GM18502 (cell line): ENCODE results near the gene SLC43A2.
A peak's percentile ranks its signal among the peaks of the same experiment; 100 is the strongest.
"Not testable (repeated sequence)": the region's sequence is repeated elsewhere in the genome, so short reads cannot be mapped to it uniquely, and the experiment has no call there.

Experiments used
- ATAC-seq: cut with Tn5 transposase; IDR thresholded peaks from one replicate; pipeline ENCODE4 v1.9.1; 2021; ENCODE audit warnings: mild to moderate bottlenecking; ENCODE audit not compliant: unreplicated experiment, poor library complexity

The SLC43A2 gene

DNA sequence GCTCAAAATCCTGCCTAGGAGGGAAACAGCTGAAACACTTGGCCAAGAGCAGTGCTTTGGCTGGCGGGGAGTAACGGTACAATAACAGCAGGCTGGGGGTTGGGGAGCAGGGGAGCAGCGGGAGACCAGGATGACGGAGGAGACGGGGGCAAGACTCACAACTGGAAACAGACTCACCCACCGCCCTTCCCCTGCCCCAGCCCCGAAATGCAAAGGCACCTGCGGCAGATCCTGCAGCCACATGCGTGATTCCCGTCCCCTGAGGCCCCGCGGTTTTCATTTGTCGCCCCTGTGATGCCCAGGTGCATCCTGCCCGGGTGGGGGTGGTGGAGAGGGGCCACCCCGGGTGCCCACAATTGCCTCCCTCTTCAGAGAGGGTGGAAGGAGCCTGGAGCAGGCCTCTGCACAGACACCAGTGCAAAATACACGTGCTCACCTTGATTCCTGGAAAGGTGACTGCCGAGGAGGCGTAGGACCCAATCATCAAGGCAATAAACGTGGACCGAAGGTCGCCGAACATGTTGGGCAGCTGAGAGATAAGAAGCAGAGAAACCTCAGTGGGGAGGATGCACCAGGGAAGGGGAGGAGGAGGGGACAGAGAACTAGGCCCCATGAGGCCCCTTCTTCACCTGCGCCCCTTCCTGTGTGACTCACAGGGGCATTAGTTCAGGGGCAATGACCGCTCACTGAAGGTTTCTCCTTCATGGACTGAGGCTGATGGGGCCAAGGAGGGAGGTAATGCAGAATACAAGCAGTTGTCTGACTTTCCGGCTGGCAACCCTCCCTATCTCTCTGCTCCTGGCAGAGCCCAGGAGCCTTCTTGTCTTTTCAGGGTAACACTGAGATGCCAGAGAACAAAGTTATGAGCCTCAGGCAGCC, 35.6 kb downstream of the SLC43A2 start:
- ATAC-seq: peak; percentile 69

DNA sequence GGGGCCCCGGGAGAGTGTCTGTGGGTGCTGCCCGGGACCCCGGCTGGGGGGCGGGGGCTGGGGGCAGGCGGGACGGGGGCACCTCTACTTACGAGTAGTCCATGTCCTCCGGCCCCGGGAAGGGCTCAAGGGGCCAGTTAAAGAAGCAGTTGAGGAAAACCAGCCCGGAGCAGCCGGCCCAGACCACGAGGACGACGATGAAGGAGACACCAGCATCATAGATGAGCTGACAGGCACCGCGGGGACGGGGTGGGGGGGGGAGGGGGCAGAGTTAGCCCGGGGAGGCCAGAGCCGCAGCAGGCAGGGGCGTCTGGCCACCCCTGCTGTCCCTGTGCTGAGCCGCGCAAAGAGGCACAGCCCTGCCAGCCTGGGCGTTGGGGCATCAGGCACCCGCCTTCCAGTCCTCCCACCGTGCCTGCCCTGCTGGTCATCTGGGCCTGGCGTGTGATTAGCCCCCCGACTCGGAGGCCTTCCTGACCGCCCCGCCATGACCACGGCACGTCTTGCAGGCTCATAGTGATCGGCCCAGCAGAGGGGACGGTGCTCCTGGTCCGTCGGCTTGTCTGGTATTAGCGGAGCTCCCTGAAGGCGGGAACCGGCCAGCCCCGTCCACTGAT, 37.1 kb downstream of the SLC43A2 start:
- ATAC-seq: no peak

DNA sequence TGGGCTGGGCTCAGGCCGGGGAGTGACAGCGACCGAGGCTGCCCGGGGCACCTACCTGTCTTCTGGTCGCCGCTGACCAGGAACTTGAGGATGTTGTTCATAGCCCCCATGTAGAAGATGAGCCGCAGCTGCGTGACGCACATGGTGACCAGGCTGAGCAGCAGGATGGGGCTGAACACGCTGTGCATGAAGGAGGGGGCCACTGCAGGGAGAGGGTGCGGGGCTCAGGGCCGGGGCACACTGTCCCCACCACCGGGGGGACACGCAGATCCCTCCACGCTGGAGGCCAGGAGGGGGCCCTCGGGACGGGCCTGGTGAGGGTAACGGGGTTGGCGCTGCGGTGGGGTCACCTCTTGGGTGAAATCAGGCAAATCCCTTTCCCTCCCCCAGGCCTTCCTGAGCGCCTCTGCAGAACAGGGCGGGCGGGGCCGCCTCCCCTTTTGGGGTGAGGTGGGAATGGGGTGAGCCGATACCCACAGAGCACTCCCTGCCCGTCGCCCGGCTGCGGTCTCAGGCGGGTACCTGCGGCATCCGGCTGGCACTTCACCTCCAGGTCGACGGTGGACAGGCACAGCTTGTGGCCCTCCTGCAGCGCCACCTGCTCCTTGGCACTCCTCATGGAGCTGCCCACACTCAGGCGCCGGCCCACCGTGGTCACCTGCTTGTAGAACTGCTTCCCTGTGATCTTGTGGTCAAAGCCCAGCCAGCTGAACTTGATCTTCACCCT, 37.7 kb downstream of the SLC43A2 start:
- no peak for ATAC-seq

DNA sequence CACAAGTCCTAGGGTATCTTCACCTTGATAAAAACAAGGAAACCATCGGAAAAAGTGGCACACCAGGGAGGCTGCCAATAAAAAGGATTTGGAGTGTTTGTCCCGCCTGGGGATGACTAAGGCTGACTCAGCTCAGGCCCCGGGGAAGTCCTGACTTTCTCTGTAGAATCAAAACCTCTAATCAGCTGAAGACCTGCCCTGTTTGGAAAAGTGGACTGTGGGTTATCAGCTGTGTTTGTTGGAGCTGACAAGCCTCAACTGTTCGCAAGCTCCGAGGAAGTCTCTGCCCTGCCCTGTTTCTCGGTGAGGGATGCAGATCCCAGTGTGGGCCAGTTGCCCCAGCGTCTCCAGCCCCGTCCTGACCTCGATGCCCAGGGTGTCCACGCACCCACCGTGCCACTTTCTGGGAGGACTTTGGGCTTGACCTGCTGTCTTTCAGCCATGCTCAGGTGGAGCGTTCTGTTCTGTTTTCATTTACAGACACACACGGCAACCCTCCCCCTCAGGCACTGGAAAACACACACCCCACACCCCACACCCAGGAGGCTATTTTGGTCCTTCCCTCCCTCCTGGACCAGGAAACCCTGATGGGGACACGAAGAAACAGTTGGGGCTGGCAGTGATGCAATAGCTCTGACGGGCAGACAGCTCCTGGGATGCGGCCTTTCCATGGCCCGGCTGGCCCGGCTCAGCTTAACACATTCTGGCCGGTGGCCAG, 38.4 kb downstream of the SLC43A2 start:
- ATAC-seq: no peak

DNA sequence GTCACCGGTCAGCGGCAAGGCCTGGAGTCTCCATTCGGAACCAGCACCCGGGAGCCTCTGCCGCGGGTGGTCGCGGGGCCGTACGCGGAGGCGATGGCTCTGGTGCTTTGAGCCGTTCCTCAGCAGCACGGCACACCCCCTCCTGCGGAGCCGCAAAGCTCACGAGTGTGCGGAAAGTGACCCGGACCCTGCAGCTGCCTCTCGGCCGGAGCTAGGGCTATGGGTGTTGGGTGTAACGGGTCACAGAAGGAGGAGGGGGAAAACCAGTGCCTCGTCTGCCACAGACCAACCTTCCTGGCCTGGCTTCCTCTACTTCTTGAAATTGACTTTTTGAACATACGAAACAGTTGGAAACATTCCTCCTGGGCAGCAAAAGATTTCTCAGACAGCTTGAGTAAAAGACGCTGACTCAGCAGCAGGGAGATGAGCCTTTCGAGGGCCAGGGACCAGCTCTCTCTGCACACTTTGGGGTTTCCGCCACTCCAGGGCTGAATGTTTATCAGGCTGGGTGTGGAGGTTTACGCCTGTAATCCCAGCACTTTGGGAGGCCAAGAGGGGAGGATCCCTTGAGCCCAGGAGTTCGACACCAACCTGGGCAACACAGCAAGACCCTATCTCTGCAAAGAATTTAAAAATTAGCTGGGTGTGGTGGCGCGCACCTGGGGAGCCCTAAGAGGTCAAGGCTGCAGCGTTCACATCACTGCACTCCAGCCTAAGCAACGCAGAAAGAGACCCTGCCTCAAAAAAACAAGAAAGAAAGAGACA, 39.6 kb downstream of the SLC43A2 start:
- no peak for ATAC-seq

DNA sequence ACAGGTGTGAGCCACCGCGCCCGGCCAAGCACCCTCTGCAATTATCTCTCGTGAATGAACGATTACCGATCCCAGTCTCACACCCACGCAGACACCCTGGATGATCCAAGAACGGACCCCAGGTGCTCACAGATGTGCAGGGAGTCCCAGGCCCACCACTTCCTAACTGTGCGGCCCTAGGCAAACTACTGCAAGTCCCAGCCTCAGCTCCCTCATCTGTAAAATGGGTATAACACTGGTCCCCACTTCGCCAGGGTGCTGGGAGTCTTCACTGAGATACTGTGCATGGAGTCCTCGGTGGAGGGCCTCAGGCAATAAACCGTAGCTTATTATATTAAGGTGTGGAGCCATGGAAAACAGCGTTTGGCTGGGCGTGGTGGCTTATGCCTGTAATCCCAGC, 44.5 kb downstream of the SLC43A2 start:
- ATAC-seq: no peak

DNA sequence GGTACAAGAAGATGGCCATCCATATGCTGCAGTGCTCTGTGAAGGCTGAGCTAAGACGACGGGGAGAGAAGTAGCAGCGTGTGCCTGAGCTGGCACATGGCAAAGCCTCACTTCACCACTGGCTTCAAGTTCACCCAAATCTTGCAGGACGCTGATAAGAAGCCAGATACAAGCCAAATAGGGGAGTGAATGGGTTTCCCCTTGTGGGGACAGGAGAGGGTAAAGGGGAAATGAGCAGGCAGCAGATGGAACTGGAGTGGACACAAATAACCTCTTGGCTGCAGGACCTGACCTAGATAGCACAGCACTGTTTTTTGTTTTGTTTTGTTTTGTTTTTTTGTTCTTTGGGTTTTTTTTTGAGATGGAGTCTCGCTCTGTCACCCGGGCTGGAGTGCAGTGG, 45.1 kb downstream of the SLC43A2 start:
- ATAC-seq: no peak

DNA sequence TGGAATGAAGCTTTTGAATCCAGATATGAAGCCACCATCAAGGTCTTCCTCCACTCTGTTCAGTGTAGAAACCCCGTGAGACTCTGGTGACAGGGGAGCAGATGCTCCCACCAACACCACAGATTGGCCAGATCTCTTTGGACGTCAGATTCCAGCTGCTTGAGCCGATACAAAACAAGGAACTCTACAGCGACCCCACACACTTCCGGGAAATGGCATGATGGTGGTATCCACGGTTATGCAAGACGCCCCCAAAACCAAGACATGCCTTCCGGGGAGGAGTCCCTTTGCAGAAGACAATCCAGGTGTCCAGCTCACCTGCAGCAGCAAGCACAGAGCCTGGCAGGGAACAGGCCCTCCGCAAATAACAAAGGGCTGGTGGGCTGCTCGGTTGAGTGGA, 46.3 kb downstream of the SLC43A2 start:
- ATAC-seq: no peak

DNA sequence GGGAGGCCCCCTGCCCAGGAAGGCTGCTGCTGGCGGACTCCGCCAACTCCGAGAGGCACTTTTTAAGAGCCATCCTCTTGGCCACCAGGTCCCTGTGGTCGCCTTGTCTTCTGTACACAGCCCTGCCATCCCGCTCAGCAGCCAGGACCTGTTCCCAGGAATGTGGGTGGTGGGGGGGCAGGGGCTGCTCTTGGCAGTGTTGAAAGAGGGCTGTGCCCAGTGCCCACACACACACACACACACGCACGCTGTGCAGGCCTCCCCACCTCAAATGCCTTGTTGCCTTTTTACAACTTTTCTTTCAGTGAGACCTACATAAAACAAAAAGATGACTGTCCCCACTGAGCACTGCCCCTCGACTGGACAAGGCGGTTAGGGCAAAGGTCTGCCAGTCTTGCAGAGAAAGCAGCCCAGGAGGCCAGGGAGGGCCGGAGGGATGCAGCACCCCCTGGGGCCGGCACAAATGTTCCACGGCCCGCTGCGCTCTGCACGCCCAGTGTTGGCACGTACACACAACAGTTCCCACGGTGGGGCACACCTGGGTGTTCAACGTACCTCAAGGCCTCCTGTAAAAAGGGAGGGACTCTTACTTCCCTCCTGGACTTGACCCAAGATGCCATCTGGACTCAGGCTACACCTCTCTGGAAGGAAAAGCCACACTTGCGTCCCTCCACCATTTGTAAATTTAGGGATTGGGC, 47.5 kb downstream of the SLC43A2 start:
- ATAC-seq: no peak

DNA sequence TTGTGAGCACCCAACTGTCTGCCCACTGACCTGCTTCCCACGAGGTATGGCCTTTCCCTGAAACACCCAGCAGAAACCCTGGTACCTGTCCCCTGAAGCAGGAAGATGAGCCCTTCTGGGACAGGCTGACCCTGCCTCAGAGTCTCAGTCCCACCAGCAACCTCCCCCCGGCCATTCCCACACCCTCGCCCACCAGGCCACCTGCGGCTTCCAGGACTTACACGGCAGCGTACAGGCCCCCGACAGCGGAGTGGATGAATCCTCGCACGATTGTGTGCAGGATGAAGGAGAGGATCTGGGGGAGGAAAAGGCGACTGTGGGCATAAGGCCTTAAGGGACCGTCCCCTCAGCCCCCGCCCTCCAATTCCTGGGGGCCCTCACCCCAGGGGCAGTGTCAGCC, 50.6 kb downstream of the SLC43A2 start:
- no peak for ATAC-seq

DNA sequence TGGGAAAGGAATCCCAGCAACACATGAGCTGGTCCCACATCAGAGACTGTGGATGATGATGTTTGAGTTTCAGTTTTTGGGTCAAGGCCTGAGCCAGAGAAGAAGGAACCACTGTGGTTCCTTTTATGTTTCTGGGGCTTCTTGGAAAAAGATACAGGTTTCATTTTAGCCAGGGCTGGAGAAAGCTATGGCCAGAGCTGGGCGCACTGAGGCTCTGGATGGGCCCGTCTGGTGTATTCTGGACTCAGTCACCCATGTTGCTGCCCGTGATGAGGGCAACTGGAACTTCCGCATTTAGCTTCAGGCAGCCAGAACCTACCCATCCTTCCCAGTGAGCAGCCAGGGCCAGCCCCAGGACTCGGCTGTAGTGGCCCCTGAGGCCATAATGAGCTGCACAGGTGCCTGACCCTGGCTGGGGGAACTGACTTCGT, 51.0 kb downstream of the SLC43A2 start:
- no peak for ATAC-seq

DNA sequence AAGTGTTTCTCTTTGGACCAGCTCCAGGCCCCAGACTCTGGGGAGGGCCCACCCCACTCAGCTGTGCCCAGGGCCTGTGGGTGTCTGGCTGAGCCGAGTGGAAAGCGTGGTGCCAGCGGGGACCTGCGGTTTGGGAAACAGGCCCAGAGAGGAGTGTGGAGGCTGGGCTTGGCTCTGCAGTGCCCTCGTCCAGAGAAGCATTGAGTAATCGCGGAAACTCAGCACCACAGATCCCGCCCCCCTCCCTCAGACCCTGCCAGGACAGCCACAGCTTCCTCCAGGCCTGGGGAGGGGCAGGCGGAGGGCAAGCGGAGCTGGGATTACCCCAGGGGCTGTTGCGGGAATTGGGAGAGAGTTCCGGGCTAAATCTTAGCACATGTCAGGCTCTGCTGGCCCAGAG, 51.5 kb downstream of the SLC43A2 start:
- ATAC-seq: no peak

DNA sequence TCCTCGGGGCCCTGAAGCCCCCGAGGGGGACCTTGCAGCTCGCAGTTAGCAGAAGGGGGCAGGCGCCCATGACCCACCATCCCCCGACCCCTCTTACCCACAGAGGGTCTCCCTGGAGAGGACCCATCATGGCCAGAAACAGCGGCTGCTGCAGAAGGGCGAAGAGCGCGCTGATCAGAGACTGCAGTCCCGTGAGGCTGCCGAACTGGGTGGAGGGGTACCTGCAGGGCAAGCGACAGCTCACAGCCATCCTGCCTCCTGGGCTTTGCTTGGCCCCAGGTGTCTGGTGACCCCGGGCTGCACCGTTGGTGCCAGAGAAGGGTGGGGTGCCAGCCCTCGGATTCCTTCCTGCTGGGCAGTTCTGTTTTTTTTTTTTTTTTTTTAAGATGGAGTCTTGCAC, 52.1 kb downstream of the SLC43A2 start:
- no peak for ATAC-seq

DNA sequence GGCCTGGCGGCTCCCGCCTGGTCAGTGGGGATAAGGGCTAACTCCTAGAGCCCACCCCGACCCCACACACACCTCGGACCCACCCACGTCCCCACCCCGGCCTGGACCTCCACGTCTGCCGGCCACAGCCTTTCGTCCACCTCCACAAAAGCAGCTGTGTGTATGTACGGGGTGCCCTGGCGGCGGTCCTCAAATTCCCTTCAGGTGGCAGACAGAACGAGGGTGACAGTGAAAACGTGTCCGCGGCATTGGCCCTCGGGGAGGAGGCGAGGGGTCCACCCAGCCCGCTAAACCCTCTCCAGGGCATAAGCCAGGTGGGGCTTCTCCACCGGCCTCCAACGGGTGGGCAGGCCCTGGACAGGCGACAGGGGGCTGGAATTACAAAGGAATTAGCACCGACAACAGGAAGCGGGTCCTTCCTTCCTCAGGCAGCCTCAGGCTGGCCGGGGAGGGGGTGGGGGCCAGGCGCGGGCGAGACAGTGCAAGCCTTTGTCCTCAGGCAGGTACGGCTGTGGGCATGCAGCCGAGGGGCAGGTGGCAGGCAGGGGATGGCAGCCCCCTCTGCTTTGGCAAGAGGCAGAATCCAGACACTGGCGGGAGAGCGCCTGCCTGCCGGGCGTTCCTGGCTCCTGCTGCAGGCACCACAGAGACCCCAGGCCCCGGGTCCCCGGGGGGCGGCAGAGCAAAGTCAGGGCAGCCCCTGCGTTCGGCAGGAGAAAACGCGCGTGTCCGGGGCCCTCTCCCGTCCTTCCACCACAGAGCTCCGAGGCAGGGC, 53.8 kb downstream of the SLC43A2 start:
- no peak for ATAC-seq

DNA sequence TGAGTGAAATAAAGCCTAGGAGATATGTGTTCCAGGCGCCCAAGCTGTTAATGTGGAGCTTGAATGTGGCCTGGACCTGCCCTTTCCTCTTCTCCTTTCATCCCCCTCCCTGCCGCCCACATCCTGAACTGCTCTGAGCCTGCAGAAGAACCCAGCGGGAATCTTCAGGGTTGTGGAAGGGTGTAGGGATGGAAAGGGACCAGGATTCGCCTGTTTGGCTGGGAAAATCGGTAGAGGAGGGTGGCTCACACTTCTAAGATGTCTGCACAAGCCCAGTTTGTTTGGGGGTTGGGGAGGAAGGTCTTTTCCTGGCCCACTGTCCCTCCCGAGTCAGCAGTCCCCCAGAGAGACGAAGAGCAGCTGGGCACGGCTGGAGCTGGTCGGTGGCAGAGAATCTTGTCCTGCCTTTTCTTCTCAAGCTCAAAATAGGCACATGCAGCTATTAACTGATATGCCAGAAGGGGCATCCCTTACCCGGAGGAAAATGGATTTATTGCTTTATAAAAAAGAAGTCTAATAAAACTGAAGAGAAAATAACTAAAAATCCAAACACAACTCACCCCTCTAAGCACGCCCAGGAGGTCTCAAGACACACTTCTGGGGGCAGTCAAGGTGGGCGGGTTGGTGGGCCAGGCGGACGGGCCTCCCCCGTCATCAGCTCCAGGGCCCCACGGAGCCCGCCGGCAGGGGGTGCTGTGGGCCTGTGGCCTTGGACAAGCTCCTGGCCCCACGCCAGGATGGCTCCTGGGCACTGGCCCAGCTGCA, 54.5 kb downstream of the SLC43A2 start:
- ATAC-seq: no peak

DNA sequence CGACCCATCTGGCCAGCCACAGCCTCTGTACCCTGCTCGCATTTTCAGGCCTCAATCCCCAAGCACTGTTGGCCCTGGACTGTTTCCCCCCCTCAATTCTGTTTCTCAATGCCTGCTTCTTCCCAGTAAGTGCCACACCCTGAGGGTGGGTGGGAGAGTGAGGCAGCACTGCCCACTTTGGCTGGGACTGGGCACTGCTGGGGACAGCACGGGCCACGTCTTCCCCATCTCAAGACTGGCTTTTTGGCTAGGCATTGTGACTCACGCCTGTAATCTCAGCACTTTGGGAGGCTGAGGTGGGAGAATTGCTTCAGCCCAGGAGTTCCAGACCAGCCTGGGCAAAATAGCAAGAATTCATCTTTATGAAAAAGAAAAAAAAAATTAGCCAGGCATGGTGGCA, 56.0 kb downstream of the SLC43A2 start:
- not testable (repeated sequence) for ATAC-seq

DNA sequence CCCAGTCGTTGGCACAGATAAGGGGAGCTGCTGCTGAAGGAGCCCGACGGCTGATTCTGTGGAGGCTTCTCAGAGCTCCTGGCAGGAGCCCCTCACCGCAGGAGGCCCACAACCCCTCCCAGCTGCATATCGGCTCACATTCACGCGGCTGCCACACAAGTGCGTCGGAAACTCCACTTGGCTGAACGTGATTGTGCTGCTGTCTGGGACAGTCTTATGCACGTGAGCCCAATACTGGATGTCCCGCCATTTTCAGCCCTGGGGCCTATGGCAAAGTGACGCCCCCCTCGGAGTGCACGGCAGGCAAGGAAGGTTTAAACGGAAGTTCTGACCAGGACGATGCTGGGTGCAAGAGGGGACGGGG, 57.3 kb downstream of the SLC43A2 start:
- ATAC-seq: no peak
